ENCODE measurements around the gene IMMP2L.

IMMP2L gene

GRCh38 chr7:110988348-110988747 is 573.9 kb downstream of the IMMP2L start:
- no peak for TF ChIP-seq CTCF (IDR thresholded peaks at IDR 0.05; ENCODE audit: insufficient read depth, low read depth, low read length, missing control alignments)
- DNase-seq (ENCODE audit: low read depth), result no peak

GRCh38 chr7:110987127-110987693 is 575.1 kb downstream of the IMMP2L start:
- DNase-seq (ENCODE audit: low read depth), result no peak
- TF ChIP-seq CTCF (IDR thresholded peaks at IDR 0.05; ENCODE audit: insufficient read depth, low read depth, low read length, missing control alignments), result no peak

More at GRCh38 chr7:110988348-110988747, 573.9 kb downstream of the IMMP2L start:
- no peak overlapping the region for H3K4me3 ChIP-seq (ENCODE audit: low read length)

GRCh38 chr7:110983822-110984456 is 578.4 kb downstream of the IMMP2L start:
- no peak for TF ChIP-seq CTCF (IDR thresholded peaks at IDR 0.05; ENCODE audit: insufficient read depth, low read depth, low read length, missing control alignments)
- peak; percentile 4 for DNase-seq (ENCODE audit: low read depth)
- H3K4me3 ChIP-seq (ENCODE audit: low read length), result no peak overlapping the region

More at GRCh38 chr7:110987127-110987693, 575.1 kb downstream of the IMMP2L start:
- no peak overlapping the region for H3K4me3 ChIP-seq (ENCODE audit: low read length)

- TF ChIP-seq CTCF (IDR thresholded peaks at IDR 0.05; ENCODE audit: insufficient read depth, low read depth, low read length, missing control alignments), result no peak
- H3K4me3 ChIP-seq (ENCODE audit: low read length), result no peak overlapping the region
- no peak for DNase-seq (ENCODE audit: low read depth)
These were observed 585.1 kb downstream of the IMMP2L start for GRCh38 chr7:110977127-110977737.

- DNase-seq (ENCODE audit: low read depth), result no peak
- no peak overlapping the region for H3K4me3 ChIP-seq (ENCODE audit: low read length)
- TF ChIP-seq CTCF (IDR thresholded peaks at IDR 0.05; ENCODE audit: insufficient read depth, low read depth, low read length, missing control alignments), result no peak
These were observed 586.8 kb downstream of the IMMP2L start for GRCh38 chr7:110975486-110975885.

- TF ChIP-seq CTCF (IDR thresholded peaks at IDR 0.05; ENCODE audit: insufficient read depth, low read depth, low read length, missing control alignments), result no peak
These were observed 587.9 kb downstream of the IMMP2L start for GRCh38 chr7:110974441-110974840.

More at GRCh38 chr7:110974441-110974840, 587.9 kb downstream of the IMMP2L start:
- no peak overlapping the region for H3K4me3 ChIP-seq (ENCODE audit: low read length)
- no peak for DNase-seq (ENCODE audit: low read depth)
